Fibroblast of the aortic adventitia (primary cell): Measurements from ENCODE around the gene FBXW5. TPM values are rescaled to one million over a fixed set of nuclear protein-coding genes. Genes with fewer than 3 reads are reported as not detected.

ENCODE experiments used
- DNase-seq: peaks from one replicate; pipeline ENCODE4 v3.0.0-alpha.2; 2010; ENCODE audit warnings: low read depth
- H3K4me3 ChIP-seq: 2 replicates; pipeline ENCODE4 v1.5.1; 2011; ENCODE audit warnings: low read depth, mild to moderate bottlenecking, control low read depth, low read length, moderate library complexity
- total RNA-seq: library from RNA; depleted of rRNA; stranded (reverse); fragments of >200 nt; gene quantifications from 2 replicates; pipeline ENCODE4 v1.2.3, GENCODE V29; 2012; ENCODE audit warnings: low replicate concordance
- TF ChIP-seq, protein P1 (sequence below): IDR thresholded peaks from 2 replicates; pipeline ENCODE4 v1.5.1; 2011; ENCODE audit warnings: mild to moderate bottlenecking, low read length, control low read depth, inconsistent platforms; ENCODE audit not compliant: insufficient read depth

The FBXW5 gene
- total RNA-seq, 1 donor = 139 TPM

DNA sequence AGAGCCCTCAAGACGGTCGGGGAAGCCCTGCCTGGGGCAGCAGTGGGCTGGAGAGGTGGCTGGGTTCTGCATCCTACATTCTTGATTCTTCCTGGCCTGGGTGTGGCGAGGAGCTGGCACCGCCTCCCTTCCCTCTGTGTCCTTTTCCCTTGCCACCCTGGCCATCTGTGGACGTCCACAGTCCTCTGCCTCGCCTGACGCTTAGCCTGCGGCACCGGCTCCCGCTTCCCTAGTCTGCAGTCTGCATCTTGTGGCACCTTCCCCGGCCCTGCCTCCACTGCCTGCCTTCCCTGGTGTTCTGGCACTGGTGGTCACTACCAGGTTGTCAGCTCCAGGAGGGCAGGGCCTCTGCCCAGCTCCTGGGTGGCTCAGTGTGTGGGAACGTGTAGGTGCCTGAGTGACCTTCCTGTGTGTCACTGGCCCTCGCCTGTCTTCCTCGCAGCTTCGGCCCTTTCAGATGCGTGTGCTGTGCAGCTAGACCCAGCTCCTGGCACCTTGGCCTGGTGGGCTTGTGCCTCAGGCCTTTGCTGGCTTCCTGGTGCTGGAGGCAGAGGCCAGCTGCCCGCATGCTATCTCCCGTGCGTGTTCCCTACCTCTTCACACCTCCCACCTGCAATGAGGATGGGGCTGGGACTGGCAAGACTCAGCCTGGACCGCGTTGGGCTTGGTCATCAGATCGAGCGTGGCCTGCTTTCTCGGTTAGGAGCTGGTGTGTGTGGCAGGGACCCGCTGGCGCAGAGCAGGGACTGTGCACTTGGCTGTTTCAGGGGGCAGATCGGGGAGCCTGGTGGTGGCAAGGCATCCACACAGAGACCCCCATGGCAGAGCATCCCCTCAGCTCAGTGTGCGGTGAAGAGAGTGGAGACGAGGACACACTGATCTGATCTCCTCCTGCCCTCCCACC is 37.3 kb downstream of the FBXW5 start:
- TF ChIP-seq, protein P1, sequence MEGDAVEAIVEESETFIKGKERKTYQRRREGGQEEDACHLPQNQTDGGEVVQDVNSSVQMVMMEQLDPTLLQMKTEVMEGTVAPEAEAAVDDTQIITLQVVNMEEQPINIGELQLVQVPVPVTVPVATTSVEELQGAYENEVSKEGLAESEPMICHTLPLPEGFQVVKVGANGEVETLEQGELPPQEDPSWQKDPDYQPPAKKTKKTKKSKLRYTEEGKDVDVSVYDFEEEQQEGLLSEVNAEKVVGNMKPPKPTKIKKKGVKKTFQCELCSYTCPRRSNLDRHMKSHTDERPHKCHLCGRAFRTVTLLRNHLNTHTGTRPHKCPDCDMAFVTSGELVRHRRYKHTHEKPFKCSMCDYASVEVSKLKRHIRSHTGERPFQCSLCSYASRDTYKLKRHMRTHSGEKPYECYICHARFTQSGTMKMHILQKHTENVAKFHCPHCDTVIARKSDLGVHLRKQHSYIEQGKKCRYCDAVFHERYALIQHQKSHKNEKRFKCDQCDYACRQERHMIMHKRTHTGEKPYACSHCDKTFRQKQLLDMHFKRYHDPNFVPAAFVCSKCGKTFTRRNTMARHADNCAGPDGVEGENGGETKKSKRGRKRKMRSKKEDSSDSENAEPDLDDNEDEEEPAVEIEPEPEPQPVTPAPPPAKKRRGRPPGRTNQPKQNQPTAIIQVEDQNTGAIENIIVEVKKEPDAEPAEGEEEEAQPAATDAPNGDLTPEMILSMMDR = no peak
- no peak overlapping the region for H3K4me3 ChIP-seq
- no peak for DNase-seq

DNA sequence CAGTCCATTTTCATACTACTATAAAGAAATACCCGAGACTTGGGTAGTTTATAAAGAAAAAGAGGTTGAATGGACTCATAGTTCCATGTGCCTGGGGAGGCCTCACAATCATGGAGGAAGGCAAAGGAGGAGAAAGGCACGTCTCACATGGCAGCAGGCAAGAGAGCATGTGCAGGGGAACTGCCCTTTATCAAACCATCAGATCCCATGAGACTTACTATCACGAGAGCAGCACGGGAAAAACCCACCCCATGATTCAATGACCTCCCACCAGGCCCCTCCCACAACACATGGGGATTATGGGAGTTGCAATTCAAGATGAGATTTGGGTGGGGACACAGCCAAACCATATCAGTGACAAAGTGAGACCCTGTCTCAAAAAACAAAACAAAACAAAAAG is 38.3 kb downstream of the FBXW5 start:
- TF ChIP-seq, protein P1 = no peak
- H3K4me3 ChIP-seq = no peak overlapping the region
- peak; percentile 11 for DNase-seq

DNA sequence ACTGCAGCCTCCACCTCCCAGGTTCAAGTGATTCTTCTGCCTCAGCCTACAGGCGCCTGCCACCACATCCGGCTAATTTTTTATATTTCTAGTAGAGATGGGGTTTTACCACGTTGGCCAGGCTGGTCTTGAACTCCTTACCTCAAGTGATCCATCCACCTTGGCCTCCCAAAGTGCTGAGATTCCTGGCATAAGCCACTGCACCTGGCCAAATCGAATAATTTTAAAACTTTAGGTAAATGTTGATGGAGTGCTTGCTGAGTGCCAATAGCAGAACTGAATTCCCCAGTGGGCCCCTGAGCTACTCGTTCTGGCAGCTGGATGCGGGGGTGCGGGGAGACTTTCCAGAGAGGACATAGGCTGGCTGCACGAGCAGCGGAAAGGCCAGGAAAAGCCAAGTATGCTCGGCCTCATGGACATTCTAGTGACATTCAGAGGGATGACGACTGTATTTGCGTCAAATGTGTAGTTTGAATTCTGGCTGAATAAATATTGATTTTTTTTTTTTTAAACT is 41.4 kb downstream of the FBXW5 start:
- TF ChIP-seq, protein P1 = no peak
- H3K4me3 ChIP-seq = no peak overlapping the region
- DNase-seq = no peak

DNA sequence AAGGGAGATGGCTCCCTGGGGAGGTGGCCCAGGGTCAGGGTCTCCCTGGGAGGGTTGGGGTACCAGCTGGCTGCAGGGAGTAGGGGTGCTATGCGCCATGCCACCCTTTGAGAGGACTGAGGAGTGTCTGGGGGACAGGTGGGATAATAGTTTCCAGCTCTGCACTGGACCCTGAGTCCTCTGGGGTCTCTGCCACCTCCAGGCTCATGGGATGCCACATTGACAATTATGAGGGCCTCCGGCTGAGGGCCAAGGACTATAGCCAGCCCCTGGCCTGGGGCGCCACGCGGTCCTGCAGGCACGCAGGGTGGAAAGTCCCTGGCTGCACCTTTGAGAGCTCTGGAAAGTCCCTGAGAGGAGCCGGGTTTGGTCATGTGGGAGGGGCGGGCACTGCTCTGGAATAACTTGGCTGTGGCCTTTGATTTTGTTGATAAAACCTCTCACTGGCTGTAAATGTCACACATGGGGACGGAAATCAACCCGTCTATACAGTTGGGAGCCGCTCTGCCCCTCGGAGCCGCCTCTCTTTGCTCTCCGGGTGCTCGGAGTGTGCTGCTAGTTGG is 42.2 kb downstream of the FBXW5 start:
- no peak overlapping the region for H3K4me3 ChIP-seq
- TF ChIP-seq, protein P1 = no peak

DNA sequence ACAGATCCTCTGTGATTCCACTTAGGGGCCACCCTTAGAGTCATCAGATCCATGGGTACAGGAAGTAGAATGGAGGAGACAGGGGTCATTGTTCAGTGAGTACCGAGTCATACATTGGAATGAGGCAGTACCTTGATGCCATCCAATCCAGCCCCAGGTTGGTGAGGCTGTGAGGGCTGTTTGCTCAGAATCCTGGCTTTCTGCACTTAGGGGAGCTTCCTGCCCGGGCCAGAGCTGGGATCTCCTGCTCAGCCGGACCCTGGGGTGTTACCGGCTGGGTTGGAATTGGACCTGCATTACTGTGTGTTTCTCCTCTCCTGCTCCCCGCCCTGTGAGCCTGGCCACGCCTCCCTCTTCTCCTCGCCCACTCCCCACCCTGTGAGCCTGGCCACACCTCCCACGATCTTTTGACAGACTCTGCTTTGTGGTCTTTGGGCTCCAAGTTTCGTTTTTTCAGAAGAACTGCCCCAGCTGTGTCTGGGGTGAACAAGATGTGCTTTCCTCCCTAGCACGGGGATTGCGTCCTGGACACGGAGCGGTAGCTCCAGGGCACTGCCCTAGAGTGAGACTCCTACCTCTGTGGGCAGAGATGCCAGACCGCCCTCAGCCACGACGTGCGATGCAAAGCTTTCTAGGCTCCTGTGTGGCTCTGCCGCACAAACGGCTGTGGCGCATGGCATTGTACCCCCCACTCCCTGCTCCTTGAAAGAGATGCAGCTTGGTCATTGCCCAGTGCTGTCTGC is 42.9 kb downstream of the FBXW5 start:
- H3K4me3 ChIP-seq = no peak overlapping the region
- TF ChIP-seq, protein P1 = no peak
- DNase-seq = peak; percentile 51

More for the DNA sequence above, 42.2 kb downstream of the FBXW5 start:
- DNase-seq = peak; percentile 83

DNA sequence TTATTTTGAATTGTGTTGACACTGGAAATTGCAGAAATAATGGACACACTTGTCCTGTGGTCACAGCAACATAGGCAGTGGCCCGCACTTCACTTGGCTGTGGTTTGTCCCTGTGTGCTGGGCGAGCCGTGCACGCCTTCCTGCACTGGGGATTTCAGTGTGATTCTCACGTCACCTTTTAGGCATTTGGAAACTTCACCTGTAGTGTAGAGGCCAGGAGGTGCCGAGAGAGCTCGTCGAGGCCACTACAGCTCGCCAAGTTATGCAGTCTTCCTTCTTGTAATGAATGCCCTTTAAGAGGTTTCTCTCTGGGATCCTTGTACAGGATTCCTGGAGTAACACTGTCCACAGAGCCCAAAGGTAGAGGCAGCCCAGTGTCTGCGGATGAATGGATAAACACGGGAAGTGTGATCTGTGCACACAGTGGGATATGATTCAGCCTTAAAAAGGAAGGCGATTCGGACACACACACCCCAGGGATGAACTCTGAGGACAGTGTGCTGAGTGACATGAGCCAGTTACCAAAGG is 43.5 kb downstream of the FBXW5 start:
- TF ChIP-seq, protein P1 = no peak
- no peak for DNase-seq
- no peak overlapping the region for H3K4me3 ChIP-seq
